Testis (tissue), 2 donors: ENCODE measurements around the gene RASGRF2.

Experiments used
- CTCF ChIP-seq, 3 experiments: fragments of 450-650 bp in 2 of 3; fragments of 200-600 bp in 1 of 3; sonication (generic) in 1 of 3; IDR thresholded peaks; one replicate each; pipeline ENCODE4 v1.5.1; 2016 to 2019; ENCODE audit warnings: antibody characterized with exemption in 3 of 3, mild to moderate bottlenecking in 2 of 3, moderate library complexity in 1 of 3
- POLR2A ChIP-seq: fragments of 450-650 bp; IDR thresholded peaks from one replicate; pipeline ENCODE4 v1.6.1; 2017; ENCODE audit warnings: antibody characterized with exemption, mild to moderate bottlenecking, moderate library complexity

DNA sequence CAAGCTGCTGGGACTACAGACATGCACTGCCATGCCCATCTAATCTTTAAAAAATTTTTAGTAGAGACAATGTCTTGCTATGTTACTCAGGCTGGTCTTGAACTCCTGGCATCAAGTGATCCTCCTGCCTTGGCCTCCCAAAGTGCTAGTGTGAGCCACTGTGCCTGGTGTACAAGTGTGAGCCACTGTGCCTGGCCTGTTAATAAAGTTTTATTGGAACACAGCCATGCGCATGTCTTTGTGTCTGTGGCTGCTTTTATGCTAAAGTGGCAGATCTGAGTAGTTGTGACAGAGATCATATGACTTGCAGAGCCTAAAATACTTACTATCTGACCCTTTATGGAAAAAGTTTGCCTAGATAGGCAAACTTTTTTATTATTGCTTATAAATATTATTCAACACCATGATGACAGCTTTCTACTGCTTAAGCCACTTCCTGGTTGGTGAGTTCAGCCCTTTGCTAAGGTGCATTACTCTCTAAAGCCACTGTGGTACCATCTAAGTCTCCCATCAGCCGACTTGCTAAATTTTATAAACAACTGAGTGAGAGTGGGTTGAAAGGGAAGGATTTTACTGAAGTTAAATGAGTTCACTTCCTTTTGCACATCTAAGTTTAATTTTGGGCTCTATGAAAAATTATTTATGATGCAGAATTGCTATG, 133.5 kb downstream of the RASGRF2 start:
- TF ChIP-seq CTCF (IDR thresholded peaks at IDR 0.05) (no peak), POLR2A (no peak)
